Stimulated activated CD4-positive, alpha-beta T cell treated with anti-CD3 and anti-CD28 coated beads, Interleukin-15, amount 100 ng/mL, for 1 hour (primary cell): ENCODE data around the gene C12orf43.

ENCODE experiments used
- DNase-seq, 2 donors: peaks; one replicate each; pipeline ENCODE4 v3.0.0-alpha.2; 2020; ENCODE audit warnings: low read depth in 1 of 2, low spot score in 1 of 2

The C12orf43 gene

DNA sequence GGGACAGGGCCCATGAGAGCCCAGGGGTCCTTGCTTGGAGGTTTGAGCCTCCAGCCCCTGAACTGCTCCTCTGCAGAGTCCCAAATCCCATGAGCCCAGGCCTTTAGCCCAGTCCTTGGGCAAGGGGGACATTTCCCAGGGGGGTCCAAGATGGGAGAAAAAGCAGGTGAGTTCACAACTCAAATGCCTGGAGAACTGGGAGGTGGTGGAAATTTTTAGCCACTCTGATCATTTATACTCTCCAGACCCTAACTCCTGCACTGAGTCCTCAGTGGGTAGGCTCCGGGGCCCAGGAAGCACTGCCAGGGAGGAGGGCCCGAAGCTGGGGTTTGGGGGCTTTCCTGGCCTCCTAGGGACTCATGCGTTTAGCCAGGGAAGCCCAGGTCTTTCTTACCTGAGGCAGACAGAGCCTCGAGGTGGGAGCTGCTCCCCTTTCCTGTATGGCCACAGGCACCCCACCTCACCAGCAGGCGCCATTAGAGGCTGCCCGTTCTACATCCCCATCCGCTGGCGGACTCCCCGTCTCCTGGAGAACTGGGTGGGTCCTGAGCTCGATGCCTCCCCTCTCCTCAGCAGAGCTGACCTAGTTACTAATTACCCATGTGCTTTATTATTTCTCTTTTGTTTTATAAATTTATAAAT, 36.9 kb downstream of the C12orf43 start:
- DNase-seq, result no peak

- no peak for DNase-seq
Observed at GRCh38 chr12:120978296-120979219, 37.7 kb downstream of the C12orf43 start, which contains the start of gene HNF1A. Gene HNF1A (plus strand): TSS chr12:120978543. CDS start chr12:120978769, 226 bp downstream.

DNA sequence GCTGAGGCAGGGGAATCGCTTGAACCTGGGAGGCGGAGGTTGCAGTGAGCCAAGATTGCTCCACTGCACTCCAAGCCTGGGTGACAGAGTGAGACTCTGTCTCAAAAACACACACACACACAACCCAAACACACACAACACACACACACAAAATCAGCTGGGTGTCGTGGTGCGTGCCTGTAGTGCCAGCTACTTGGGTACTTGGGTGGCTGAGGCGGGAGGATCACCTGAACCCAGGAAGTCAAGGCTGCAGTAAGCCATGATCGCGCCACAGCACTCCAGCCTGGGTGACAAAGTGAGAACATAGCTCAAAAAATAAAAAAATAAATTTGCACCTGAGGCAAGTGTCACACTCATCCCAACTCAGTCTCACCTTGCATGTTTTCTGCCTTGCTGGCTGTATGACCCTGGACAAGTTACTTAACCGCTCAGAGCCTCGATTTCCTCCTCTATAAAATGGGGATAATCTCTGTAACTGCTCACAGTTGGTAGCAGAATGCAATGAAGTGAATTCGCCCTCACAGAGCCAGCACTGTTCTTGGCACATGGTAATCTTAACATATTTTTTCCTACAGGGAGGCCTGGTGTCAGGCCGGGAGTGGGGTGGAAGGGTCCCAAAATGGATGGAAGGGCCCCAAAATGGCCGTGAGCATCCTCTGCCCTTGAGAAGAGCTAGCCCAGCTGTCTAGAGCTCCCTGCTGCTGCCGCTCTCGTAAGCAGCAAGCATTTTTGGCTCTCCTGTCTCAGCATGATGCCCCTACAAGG, 38.6 kb downstream of the C12orf43 start:
- no peak for DNase-seq

- no peak for DNase-seq
Observed at GRCh38 chr12:120972870-120973543, 43.3 kb downstream of the C12orf43 start.

DNA sequence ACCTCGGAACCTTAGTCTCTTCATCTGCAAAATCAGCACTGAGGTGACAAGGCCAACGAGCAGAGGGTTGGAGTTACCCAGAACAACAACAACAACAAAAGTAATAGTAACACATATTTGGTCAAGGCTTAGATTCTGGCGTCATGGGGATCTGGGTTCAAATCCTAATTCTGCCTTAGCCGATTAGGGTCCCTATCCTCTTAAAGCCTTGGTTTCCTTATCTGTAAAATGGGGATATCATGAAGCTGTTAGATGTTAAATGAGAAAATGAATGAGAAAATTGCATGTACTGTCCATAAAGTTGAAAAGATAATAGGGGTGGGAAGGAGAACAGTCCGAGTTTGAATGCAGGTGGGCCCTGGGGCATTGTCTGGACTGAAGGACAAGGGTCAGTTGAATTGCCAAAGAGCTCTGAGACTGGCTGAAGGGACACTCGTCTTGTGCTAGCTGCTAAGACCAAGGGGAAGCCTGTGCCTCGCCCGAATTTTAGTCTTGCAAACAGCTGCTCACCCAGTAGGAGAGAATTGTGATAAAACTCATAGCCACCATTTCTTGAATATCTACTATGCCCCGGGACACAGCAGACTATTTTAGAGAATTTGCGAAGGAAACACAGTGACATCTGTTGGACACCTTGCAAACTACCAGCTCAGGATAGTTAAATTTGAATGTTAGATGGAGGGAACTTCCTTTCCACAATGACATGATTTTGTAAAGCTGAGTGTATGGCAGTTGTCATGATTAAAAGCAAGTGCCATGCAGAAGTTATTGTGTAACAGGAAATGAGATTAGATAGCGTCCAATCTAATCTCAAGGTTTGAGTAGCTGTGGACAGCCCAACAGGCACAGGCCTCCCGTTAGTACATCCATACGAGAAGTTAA, 44.7 kb downstream of the C12orf43 start:
- no peak for DNase-seq

GRCh38 chr12:120970310-120970709, 46.0 kb downstream of the C12orf43 start:
- no peak for DNase-seq

GRCh38 chr12:120965534-120966091, 50.7 kb downstream of the C12orf43 start:
- no peak for DNase-seq

DNA sequence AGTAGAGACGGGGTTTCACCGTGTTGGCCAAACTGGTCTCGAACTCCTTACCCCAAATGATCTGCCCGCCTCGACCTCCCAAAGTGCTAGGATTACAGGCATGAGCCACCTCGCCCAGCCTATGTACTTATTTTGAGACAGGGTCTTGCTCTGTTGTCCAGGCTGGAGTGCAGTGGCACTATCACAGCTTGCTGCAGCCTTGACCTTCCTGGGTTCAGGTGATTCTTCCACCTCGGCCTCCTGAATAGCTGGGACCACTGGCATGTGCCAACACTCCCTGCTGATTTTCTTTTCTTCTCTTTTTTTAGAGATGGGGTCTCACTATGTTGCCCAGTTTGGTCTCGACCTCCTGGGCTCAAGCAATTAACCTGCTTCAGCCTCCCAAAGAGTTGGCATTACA, 52.0 kb downstream of the C12orf43 start:
- DNase-seq, result no peak

GRCh38 chr12:120962532-120963020, 53.7 kb downstream of the C12orf43 start:
- DNase-seq, result no peak

DNA sequence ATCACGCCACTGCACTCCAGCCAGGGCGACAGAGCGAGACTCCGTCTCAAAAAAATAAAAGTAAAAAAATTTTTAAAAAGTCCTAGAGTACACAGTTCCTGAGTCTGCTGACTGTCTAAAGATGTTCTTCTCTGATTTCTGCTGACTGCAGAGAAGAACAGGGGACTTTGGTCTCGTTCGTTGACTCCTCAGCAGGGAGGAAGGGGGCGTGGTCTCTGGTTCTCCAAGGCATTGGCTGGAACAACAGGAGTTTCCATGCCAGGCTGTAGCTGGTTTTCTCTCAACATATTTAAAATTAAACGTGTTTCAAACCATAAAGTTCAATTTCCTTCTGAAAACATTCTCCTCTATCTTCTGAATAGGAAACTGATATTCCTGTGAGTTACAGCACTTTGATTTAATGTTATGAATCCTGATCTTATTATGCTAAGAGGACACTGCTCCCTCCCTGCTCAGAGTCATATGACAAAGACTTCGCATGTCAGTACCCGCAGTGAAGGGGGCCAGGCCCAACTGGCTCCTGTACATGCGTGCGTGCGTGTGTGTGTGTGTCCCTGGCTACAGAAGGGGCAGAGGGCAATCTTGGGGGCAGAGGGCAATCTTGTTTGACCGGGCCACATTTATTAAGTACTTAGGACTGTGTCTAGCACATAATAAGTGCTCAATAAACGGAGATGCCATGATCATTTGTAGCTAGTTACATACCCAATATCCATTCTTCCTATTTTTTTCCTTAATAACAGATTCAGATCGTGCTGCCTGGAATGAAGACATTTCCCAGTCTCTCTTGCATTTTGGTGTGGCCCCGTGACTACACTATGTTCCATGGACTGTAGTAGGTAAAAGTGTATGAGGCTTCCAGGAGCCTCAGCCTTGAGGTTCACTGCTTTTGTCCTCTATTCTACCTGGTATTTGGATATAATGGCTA, 54.4 kb downstream of the C12orf43 start:
- no peak for DNase-seq

DNA sequence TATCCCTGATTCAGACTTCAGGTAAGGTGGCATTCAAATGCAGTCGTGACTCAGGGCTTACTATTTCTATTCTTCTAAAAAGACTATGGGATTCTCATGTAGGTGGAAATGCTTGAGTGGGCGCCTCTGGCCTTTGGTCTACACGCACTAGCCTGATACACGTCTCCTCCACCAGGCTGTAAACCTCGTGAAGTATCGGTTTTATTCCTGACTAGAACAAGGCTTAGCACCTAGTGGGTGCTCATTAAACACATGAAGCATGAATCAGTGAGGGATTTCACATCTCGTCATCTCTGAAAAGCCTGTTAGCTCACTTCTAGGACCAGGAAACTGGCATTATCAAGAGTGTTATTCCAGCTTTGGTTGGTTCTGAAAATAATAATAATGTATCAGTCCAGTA, 55.6 kb downstream of the C12orf43 start:
- no peak for DNase-seq

- no peak for DNase-seq
Observed at GRCh38 chr12:120959111-120959878, 57.0 kb downstream of the C12orf43 start.

DNA sequence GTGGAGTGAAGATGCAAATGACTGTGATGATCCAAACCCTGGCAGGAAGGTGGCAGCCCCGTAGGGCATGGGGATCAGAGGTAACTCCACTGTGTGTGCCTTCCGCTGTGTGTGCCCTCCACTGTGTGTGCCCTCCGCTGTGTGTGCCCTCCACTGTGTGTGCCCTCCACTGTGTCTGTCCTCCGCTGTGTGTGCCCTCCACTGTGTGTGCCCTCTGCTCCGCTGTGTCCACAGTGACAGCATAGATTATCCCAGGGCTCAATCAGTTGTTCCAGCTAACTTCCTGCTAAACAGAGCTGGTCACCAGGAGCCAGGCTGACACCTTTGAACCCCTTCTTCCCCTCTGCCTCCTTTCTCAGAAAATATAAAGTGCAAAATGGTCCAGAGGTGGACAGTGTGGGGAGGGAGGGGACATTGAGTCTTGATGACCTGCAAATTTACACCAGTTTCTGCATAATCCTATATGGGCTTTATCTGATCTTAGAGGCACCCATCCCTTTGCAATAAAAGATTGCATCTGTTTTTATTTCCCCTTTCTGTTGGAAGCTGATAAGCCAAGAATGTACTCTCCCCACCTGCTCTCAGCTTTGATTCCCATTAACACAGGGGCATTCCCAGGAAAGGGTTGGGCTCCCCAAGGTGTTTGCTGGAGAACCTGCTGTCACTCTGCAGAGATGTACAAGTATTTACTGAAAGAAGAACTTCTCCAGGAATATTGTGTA, 59.5 kb downstream of the C12orf43 start:
- no peak for DNase-seq

DNA sequence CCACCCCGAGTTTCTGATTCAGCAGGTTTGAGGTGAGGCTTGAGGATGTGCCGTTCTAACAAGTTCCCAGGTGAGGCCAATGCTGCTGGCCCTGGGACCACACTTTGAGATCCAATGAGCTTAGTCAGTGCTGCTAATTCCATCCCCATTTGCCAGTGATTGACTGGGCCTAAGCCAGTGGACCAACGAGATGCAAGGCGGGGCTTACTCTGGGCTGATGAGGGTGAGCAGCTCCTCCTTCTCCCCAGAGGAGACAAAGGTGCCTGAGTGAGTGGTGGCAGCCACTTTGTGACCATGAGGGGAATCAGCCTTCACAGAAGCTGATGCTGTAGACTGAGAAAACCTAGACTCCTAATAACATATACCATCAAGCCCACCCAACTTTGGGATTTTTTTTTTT, 61.1 kb downstream of the C12orf43 start:
- DNase-seq, result no peak

DNA sequence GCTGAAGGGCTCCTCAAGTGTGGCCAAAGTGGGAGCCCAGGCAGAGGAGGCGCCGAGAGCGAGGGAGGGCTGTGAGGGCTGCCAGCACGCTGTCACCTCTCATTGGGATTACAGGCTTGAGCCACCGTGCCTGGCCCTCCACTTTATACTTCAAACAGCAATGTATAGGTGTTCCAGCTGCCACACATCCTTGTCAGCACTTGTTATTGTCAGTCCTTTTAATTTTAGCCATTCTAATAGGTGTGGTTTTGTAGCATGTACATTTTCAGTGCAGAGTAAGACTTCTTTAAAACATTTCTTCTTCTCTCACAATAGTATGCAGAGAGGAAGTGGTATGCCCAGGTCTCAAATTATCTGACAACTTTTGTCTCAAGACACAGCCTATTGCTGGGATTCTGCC, 65.5 kb downstream of the C12orf43 start:
- DNase-seq, result no peak
